NCI-H2171 treated with DMSO at 0.1 percent for 48 hours (cell line): ENCODE data around the gene FOXM1.
A peak's percentile ranks its signal among the peaks of the same experiment; 100 is the strongest.

ENCODE experiments used
- DNase-seq: peaks from one replicate; lab custom pipeline; 2025; lab: John Stamatoyannopoulos, UW

The FOXM1 gene

GRCh38 chr12:2836574-2836973, 40.4 kb downstream of the FOXM1 start:
- DNase-seq: no peak

DNA sequence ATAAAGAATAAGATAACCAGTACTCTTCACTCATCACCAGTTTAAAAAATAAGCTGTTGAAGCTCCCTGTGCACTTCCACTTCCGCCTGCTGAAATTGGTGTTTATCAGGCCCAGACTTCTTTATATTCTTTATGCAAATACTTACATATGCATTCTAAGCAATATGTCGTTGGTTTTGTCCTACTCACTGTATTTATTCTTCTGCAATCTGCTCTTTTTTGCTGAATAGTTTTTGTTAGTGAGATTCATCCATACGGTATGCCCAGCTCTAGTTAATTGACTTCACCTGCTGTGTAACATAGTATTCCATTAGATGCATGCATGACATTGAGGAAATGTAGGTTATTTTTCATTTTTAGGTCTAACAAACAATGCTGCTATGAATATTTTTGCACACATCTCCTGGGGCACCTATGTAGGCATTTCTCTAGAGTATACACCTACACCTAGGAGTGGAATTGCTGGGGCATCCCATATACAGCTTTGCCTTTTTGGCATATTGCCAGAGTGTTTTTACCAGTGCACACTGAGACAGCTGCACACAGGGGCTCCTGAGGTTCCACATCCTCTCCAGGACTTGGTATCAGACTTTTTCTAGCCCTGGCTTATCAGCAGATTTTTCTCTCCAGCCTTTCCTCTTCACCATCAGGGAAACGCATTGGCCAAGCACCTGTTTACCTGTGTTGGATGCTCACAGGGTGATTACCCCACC, 41.1 kb downstream of the FOXM1 start:
- DNase-seq: peak; percentile 79

- DNase-seq: peak; percentile 80
These were observed 42.1 kb downstream of the FOXM1 start, which contains the start of gene NRIP2 for GRCh38 chr12:2834581-2835491. TSS of gene NRIP2 (minus strand) at chr12:2835035. CDS start at chr12:2834983, 52 bp downstream.

- DNase-seq: no peak
These were observed 43.2 kb downstream of the FOXM1 start for GRCh38 chr12:2833810-2834209.

DNA sequence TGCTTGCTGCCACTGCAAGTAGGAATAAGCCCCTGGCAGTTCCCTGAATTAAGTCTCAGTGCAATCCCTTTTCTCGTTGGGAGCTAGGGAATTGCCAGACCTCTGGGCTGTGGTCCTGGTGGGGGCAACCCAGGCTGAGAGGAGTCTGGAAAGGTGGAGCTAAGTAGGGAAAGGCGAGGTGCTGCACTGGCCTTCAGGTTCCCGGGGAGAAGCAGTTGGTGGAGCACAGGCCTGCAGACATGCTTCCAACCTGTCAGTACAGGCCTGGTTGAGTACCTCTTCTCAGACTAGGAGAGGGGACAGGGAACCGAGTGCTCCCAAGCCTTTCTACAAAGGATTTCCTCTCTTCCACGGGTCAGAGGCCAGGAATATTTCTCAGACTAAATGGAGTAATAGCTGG, 43.6 kb downstream of the FOXM1 start:
- peak; percentile 41 for DNase-seq

- peak; percentile 73 for DNase-seq
These were observed 44.3 kb downstream of the FOXM1 start for GRCh38 chr12:2832550-2833127.

DNA sequence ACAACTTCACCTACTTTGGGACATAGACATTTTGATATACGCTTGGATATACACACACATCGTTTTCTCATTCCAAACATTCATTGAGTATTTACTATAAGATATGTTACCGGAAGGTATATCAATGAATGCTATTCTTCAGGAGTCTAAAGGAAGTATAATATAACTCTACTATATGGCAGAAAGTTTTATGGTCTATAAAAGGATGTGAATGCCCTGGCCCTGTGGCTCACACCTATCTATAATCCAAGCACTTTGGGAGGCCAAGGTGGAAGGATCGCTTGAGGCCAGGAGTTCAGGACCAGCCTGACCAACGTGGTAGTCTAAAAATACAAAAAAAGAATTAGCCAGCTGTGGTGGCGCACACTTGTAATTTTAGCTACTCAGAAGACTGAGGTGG, 47.7 kb downstream of the FOXM1 start:
- DNase-seq: no peak

GRCh38 chr12:2826721-2827515, 50.1 kb downstream of the FOXM1 start:
- no peak for DNase-seq

GRCh38 chr12:2826036-2826435, 50.9 kb downstream of the FOXM1 start:
- no peak for DNase-seq

DNA sequence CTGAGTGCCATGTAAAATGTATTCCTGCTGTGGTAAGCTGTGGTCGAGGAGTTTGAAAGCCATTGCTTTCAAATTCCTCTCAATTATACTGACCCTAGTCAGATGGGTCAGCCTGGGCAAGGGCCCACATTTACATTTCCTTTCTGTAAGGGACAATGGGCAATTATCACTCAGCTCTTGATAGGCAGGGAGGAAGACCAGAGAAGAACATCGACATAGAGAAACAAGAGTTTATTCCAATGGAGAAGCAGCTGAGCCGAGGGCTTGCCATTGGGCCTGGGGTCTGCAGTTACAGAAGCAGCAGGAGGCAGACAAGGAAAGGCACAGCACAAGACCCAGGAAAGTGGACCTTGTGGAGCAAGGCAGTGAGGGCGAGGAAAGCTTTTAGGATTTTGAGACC, 51.8 kb downstream of the FOXM1 start:
- no peak for DNase-seq

- DNase-seq: no peak
These were observed 52.4 kb downstream of the FOXM1 start for GRCh38 chr12:2824541-2824940.

- no peak for DNase-seq
These were observed 53.5 kb downstream of the FOXM1 start for GRCh38 chr12:2823483-2823882.

DNA sequence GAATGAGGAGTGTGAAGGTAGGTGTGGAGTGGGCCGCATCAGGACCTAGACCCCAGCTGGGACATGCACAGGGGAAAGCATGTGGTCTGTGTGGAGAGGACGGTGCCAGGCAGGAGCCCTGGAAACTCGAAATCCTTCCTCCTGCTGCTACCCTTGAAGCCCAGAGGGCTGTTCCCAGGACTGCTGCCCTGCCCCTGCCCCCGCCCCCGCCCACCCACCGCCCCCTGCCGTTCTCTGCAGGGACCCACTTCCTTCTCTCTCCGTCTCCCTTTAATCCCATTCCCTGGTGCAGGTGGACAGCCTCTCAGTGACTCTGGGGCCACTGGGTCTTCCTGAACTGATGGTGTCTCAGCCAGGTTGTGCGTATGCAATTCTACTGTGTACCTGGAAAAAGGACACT, 56.5 kb downstream of the FOXM1 start:
- no peak for DNase-seq

GRCh38 chr12:2819810-2820209, 57.2 kb downstream of the FOXM1 start:
- no peak for DNase-seq

GRCh38 chr12:2813214-2814185, 63.5 kb downstream of the FOXM1 start:
- peak; percentile 77 for DNase-seq

DNA sequence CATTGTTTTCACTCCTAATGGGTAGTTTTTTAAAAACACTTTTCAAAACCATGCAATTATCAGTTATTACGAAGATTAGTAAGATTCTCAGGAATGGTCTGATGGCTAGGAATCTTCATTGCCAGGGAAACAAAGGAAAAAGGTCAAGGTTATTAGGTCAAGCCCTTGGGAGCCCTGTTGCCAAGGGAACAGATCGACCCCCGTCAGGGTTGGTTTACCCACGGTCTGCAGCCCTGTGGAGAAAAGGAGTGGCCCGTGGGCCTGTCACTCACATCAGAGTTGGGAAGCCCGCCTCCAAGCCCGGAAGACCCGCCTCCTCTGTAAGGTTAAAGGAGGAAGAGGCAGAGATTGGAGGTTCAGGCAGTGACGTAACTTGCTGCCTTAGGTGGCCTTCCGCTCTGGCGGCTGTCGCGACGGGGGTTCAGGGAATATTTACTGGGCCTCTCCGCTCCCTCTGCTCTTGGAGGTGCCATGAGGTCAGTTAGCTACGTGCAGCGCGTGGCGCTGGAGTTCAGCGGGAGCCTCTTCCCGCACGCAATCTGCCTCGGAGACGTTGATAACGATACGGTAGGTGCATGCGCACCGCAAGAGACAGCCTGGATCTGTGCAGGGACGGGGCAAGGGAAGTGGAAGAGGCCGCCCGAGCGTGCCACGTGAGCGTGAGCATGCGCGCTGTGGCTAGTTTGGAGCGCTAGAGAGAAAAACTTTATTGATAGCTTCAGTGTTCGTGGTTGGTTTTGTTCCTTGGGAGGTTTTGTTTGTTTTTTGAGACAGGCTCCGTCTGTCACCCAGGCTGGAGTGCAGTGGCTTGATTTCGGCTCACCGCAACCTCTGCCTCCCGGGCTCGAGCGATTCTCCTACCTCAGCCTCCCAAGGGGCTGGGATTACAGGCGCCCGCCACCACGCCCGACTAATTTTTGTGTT, 64.4 kb downstream of the FOXM1 start, which contains the start of gene ITFG2:
ITFG2 (plus strand) TSS at position 379 of the 924 bp plus-strand sequence; CDS start at position 472, 93 bp downstream.
- peak; percentile 100 for DNase-seq

DNA sequence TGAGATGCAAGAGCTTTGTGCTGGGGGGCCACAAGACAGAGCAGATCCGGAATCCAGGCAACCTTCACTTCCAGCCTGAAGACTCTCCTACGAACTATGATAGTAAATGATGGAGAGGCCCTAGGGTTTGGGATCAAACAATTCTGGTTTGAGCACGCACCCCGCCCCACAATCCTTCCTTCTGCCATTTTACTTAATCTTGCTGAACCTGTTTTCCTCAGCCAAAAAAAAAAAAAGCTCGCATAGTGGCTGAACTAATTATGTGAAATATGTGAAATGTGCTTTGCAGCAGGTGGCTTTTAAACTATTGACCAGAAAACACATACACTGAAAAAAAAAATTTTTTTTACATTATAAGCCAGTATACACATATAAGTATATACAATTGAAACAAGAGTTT, 65.2 kb downstream of the FOXM1 start:
- DNase-seq: peak; percentile 60
